SK-N-MC (cell line): ENCODE measurements around the gene TRPM2.

ENCODE experiments used
- EZH2 ChIP-seq: fragments of 200-600 bp; sonication (generic); IDR thresholded peaks from one replicate; pipeline ENCODE4 v1.6.1; 2017; ENCODE audit warnings: antibody characterized with exemption
- POLR2AphosphoS5 ChIP-seq: IDR thresholded peaks from 2 replicates; pipeline ENCODE4 v1.6.1; 2012; ENCODE audit warnings: mild to moderate bottlenecking, low read depth, low read length, borderline replicate concordance

GRCh38 chr21:44321846-44322450 lies 31.5 kb upstream of the TRPM2 start:
- TF ChIP-seq EZH2 (no peak), POLR2AphosphoS5 (no peak)
